ENCODE data around the gene TSPO2.

The TSPO2 gene

DNA sequence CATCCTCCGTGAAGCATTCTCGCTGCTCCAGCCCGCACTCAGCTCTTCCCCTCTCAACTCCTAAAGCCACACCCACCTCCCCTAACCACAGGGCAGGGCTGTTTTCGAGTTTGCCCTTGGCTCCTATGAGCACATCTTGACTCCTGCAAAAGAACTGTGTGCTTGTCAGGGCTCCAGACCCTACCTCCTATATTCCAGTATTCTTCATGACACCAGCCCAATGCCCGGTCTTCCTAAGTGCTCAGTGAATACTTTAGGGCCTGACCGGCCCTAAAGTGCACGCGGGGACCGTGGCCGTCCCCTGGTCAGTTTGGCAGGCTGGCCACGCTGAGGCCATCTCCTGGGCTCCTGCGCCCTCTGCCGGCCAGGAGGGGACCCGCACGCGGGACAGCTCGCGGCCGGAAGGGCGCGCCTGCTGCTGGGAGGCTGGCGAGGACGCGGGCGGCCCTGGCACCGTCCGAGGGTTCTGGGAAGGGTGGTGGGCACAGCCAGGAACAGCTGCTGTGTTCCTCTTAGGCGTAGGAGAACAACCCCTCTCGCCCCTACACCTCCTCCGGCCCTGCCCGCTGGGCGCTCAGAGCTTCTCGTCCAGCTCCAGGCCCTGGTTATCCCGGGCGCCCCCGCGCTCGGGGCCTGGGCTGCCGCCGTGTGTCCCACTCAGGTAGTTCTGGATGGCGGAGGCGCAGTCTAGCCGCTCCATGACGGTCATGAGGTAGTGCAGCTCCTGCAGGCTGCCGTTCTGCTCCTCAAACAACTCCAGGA, 14.3 kb upstream of the TSPO2 start:
- peak; percentile 63 for DNase-seq

DNA sequence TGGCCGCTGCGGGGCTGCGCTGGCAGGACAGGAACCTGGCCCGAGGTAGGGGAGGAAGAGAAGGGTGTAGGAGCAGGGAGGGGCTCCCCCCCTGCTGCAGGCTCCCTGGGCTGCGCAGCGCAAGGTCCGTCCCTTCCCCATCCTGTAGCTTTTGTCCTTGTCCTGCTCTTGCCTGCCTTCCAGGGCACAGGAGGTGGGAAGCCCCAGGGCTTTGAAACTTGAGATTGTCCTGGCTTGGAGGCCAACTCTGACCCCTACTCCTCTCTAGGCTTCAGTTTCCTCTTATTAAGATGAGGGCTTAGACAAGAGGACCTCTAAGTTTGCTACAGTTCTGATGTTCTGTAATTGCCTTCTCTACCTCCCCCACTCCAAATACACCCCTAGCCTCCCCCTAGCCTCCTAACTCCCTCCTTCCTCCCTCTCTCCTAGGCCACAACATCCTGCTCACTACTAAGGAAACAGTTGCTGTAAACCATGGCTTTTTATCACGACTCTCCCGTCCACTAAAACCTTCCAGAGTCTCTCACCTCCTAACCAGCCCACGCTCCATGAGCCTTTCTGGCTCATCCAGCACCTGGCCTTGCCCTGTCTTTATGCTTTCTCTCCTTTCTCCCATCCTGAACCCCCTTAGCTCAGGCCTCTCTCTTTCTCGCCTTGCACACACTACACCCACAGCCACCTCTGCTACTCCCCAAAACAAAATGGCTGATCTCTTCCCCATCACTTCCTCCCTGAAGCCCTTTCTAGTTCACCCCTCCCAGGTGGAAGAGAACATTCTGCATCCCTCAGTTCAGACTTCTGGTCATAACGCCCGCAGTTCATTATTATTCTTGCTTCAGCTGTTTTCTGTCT, 13.5 kb upstream of the TSPO2 start:
- DNase-seq: peak; percentile 57

DNA sequence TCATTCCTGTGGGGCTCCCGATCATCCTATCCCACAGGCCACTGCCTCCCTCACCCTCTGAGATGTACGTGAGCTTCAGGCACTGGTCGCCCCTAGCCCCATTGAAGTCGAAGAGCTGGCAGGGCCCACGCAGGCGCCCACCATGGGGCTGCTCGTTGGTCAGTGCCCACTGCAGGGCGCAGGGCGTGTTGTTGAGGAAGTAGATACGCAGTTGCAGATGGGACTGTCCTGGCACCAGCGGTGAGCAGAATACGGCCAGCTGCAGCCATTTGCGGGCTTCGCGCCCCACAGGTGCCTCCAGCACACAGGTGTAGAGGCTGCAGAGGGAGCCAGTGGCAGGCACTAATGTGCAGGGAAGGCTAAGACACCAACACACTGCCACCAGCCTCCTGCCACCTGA, 9.4 kb upstream of the TSPO2 start:
- DNase-seq: no peak

DNA sequence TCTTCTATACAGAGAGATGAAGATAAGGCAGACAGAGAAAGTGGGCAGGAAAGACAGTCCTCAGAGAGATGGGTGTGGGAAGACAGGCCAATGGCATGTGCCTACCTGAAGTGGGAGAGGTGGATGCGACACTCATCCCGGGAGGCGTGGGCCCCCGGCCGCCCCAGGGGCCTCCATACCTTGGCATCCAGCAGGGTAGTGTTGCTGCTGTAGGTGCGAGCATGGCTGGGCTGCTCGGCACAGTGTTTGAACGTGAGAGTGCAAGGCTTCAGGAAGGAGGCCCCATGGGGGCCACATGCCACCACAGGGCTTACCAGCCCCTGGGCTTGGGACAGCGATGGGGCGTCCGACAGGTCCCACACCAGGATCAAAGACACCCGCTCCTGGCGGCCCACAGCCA, 8.5 kb upstream of the TSPO2 start:
- no peak for DNase-seq

DNA sequence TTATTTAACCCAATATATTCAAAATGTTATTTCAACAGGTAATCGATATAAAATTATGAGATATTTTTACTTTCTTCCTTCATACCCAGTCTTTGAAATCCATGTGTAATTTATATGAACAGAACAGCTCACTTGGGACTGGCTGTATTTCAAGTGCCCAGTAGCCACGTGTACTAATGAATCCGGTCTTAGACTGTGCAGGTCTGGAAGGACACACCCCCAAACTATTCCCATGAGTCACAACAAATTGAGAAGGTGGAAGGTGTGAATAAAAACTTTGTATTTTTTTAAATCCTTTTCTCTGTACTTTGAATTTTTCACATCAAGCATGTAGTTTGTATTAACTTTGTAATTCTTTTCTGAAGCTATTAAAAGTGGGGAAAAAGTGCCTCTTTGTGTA, 6.1 kb upstream of the TSPO2 start:
- no peak for DNase-seq

DNA sequence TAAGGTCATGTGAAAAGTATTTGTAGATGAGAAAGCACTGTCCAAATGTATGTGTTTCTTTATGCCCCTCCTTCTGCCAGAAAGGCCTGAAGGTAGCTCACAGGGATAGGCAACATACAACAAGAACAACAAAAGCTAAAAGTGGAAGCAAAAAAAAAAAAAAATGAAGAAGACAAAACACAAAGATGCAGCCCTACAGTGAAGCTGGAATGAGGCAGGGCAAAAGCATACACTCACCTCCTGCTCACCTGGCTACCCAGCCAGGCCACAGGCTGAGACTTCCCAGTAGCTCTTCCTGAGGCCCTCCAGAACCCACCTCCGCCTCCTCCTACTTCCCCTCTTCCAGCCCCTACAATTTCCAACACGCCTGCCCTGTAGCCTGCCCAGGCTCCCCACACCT, 5.7 kb upstream of the TSPO2 start:
- no peak for DNase-seq

DNA sequence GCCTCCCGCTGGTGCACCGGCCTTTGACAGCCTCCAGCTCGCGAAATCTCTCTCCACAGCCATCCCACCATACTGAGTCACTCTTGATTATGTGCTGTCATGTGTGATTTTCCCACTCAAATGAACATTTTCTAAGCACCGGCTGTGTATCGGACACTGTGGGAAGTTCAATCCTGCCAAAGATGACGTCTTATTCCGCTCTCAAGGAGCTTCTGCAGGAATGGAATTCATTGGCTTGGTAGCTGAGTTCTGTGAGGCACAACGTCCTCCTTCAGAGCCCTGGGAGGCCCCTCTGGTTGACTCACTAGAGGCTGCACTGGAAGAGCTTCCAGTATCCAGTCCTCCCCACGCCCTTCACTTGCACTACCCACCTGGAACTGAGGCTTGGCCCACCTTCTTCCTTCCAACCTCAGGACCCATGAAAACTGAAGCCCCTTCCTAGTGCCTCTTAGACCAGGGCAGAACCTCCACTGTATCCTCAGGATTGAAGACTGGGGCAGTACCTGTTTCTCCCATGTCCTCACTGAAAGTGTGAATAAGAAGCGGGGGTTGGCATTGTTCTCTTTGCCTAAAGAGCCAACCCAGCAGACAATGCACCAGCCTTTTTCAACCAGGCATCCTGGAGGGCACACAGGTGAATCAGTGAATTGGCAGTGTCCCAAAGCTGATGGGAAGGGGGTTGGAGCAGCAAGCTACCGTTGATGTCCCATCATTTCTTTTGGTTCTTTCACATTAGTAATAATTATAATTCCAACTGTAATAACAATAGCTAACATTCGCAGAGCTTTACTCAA, 5.0 kb upstream of the TSPO2 start:
- no peak for DNase-seq

DNA sequence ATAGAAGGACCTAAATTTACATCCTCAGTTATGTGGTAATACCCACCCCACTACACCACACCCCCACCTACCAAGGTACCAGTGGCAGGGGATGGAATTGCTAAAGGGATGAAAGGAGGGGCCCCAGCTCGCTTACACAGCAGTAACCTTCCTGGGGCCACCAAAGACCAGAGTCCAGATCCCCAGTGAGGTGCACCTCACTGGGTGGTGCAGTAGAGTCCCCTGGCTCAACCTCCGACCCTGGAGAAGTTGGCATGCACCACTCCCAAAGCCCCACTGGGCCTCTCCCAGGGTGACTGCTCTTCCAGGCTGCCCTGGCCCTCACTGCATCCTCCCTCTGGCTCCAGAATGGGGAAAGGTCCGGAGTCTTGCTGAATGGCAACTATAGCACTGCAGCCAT, 4.1 kb upstream of the TSPO2 start:
- no peak for DNase-seq

DNA sequence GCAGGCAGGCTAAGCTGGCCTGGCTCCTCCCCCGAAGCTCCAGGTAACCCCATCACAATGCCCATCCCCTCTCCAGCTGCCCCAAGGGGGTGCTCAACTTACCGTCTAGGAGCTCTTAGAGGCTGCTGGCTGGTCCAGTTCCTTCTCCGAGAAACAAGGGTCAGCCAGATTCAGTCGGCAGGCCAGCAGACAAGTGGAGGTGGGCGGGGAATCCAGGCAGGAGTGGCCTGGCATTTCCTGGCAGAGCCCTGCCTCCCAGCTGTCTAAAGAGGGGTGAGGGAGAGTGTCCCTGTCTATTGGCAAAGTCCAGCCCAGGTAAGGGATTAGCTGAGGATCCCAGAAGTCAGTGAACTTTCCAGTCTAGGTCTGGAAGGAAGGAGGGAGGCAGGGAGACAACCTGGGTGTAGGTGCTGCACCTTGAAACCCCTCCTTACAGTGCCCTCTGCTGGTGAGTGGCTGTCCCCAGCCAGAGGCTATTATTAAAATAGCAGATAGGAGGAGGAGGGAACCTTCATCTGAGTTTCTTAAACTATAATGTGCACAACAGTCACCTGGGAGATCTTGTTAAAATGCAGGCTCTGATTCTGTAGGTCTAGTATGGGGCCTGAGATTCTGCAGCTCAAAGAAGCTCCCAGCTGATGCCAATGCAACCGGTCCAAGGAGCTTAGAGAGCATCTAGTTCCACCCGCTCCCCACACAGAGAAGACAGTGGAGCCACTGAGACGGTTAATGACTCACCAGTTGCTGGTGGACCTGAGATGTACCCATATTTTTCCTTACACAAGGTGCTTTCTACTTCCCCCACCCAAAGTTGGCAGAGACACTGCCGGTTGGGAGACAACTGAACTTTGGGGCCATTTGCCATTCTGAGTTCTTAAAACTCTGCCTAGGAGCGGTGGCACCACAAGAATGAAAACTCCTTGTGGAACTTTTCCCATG, 2.9 kb upstream of the TSPO2 start, which contains the start of gene UNC5CL:
Gene UNC5CL, minus strand, starts transcription at position 162 of the 939 bp plus-strand sequence. CDS start 4,147 bp downstream, outside the sequence.
- peak; percentile 29 for DNase-seq

DNA sequence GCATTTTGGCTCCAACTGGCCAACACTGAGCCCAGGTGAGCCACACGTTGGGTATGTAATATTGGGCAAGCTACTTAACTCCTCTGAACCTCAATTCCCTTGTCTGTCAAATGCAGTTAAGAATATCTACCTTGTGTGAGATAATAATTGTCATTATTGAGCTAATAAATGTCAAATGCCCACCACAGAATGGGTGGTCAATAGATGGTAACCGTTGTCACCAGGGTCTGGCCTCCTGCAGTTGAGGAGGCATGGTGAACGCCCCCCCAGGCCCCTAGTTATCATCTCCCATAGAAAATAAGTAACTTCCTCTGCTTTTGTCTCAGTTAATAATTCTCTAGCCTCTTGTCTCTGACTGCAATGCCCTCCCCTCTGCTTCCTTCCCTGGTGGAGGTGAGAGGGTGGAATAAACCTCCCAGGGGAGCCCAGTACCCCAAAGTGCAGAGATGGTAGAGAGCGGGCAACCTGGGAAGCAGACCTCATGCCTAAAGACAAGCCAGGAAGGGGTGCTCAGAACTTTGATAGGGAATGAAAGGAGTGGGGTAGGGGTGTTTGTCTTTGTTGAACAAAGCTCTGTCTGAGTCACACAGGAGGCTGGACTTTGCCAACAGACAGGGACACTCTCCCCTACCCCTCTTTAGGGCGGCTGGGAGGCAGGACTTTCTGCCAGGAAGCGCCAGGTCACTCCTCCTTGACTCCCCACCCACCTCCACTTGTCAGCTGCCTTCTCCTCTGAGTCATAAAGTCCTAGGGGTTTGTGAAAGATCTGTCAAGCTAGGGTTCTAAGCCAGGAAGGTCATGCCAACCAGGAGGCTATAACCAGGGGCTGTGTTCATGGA, 1.9 kb upstream of the TSPO2 start:
- no peak for DNase-seq

DNA sequence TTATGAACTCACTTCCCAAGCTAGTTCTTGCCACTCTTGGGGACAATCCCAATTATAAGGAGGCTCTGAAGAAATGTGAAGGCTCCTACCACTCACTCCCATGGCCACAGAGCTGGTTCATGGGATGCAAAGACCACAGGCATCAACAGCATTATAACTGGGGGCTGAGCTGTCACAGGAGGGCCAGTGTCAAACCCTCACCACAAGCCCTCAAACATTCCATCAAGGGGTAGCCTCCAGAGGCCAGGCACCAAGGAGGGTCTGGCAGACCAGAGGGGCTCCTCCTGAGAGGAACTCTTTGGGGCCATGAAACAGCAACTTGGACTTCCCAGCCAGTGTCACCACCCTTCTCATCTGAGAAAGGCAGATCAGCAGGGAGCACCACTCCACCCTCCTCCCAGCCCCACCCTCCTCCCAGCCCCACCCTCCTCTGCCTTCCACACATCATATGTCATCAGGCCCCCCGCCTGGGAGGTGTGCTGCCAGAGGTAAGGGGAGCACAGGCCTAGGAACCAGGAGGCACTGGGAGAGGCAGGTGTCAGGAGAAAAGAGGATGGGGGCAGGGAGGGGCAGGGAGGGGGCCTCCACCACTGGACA, 1.2 kb upstream of the TSPO2 start:
- no peak for DNase-seq

DNA sequence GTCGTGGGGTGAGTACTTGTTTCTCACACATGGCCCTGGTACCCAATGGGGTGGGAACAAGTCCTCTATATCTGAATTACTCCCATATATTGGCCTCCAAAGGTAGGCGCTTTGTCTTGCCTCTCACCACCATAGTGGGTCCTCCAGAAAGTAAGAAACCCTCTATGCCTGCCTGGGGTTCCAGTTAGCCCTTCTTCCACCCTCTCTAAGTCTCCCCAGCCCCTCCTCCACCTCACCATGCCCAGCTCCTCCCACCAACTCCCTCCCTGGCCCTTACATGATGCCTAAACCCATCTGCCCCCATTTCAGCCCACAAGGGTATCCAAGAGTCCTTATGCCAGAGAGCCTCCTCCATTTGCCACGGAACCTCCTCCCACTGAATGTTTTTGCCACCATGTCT, 884 bp downstream of the TSPO2 start:
- no peak for DNase-seq

DNA sequence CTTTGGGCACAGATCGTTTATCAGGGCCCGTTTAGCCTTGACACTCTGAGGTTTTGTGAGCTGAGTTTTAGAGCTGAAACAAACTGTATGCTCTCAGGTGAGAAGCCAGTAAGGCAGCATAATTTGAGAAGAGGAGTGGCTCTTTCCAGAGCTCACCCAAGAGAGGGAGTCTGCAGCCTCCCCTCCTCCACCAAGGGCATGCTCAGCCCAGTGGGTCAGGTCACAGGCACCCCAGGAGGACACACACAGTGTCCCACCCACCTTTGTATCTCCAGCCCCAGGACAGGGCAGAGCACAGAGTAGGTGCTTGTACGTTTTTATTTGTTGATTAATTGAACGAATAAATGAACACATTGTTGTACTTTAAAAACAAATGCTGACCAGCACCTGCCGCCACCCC, 3.4 kb downstream of the TSPO2 start:
- DNase-seq: no peak

DNA sequence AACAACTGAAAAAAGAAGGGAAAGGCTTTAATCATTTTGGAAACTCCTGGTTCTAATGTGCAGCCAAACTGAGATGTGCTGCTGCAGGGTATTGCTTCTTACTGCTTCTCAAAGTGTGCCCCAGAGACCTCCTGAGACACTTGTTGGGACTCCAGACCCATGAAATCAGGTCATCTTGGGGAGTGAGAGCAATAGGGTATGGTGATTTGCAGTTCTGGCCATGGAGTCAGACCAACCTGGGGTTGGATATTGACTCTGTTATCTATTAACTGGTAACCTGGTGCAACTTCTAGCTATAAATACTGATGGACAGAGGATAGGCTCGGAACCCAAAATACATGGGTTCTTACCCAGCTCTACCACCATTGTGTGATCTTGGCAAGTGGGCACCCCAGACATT, 3.8 kb downstream of the TSPO2 start:
- no peak for DNase-seq

DNA sequence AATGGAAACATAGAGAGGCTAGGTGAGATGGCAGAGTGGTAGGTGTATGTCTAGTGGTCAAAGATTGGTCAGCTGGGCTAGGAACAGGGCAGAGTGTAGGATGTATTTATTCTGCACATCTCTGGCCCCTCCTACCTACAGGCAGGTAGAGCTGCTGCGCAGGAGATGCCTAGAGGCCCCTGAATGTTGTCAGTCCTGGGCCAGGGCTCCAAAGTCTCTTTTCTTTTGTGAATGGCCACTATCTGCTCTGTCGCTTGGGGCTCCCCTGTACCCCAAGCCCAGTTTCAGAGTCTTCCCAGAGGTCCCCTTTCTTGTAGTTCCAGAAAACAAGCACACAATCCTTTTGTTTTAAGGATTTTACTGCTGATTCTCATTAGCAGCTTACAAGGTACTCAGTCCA, 5.0 kb downstream of the TSPO2 start:
- DNase-seq: no peak

DNA sequence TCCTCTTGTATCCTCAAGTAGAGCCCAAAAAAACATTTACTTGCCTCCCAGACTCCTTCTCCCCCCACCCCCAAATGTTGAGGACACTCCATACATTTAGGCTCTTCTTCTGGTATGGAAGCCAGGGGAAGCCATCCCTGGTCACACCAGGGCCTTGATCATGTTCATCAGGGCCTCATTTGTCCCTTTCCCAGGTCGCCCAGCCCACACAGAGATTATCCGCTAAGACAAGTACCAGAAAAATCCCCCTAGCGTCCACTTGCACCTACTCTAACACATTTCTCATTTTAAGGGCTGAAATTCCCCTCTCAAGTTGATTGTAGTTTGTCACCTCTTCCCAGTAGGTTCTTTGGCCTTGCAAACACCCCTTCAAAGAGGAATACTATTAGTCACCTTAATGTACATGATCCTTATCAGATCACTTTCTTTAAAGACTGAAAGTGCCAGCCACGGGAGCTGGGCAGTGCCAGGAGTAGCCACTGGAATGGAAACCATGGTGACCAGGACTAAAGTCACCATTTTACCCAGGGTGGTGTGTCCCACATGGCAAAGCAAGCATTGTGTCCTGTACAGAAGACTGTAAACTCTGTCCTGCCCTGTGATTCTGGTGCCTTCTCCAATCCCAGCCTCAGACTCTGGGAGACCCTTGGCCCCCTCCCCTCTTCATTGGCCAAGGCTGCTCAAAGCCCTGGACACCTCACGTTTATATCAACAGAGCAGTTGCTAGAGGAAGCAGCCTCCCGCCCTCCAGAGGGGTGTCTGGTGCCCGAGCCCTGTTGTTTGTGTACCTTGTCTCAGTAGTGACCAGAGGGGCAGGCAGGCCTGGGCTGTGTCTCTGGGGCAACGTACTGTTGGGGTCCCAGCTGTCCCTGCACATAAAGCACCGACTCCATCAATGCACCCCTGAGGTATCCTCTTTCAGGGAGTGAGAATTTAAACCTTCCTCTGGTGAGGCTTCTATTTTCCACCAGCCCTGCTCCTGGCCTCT, 5.8 kb downstream of the TSPO2 start:
- DNase-seq: no peak

DNA sequence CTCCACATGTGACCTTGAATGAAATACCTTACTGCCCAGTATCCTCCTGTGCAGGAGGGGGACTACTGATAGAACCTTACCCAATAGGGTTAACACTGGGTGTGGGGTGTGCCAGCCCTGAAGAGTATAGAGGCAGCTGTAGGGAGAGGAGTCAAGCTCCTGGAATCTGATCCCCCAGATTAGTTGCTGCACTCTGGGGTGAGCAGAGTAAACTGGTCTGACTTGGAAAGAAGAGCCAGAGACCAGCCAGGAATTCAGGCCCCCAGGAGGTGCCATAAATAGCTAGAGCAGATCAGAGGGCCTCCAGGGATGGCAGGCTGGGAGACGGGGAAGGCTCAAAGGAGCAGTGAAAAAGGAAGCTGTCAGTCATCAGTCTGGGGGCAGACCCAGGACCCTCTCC, 7.3 kb downstream of the TSPO2 start:
- no peak for DNase-seq

DNA sequence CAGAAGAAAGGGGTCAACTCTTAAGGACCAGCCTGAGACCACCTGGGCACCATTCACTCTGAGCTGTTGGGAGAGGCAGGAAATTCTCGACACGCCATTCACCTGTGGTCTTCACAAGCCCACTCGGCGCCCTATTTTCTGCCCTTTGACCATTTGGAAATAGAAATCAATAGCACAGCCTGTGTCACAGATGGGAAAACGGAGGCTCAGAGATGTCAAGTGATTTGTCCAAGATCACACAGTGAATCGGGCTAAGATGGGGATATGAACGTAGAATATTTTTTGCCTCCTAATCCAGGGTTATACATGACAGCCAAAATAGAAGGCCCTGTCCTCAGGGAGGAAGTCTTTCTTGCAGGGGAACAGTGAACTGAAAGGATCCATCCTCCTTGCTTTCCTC, 7.7 kb downstream of the TSPO2 start:
- no peak for DNase-seq

DNA sequence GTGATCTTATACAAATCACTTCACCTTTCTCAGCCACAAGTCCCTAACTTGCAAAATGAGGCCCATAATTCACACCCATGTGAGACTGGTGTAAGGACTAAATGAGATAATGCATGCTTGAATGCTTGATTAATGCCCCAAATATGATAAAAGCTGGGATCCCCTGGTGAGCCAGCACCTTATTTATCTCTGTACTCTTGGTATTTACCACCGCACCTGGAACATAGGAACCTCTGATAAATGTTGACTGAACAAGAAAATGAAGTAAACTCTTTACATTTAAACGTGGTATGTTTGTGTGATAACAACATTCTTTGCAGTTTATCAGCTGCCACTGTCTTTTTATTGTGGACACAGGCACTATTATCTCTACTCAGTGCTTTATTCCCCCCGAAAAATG, 8.3 kb downstream of the TSPO2 start:
- no peak for DNase-seq

DNA sequence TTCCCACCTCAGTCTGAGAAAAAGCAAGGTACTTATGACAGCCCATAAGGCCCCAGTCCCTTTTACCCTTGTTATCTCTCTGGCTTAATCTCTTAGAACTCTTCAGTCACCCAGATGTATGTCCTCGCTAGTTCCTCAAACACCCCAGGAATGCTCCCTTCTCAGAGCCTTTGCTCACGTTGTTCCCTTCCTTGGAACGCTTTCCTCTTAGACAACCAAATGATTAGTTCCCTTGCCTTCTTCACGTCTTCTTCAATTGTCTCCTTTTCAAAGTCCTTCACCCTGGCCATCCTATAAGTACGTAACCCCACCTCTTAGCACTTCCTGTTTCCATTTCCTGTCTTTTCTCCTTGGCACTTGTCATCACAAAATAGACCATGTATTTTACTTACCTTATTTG, 9.6 kb downstream of the TSPO2 start:
- no peak for DNase-seq
